Left ventricle myocardium inferior (tissue), 1 donor: ENCODE data around the gene DNAJC7. TPM values are rescaled to one million over a fixed set of nuclear protein-coding genes. Genes with fewer than 3 reads are reported as not detected.

Source experiments
- DNase-seq: peaks from one replicate; pipeline ENCODE4 v3.0.0-alpha.2; 2020
- H3K27ac ChIP-seq: fragments of 200-600 bp; replicated peaks from 2 replicates; pipeline ENCODE4 v1.8.0; 2021
- H3K27me3 ChIP-seq: fragments of 200-600 bp; 2 replicates; pipeline ENCODE4 v1.8.0; 2021; ENCODE audit warnings: low read depth
- H3K36me3 ChIP-seq: fragments of 200-600 bp; 2 replicates; pipeline ENCODE4 v1.8.0; 2021
- H3K4me1 ChIP-seq: fragments of 200-600 bp; 2 replicates; pipeline ENCODE4 v1.8.0; 2021
- H3K4me3 ChIP-seq: fragments of 200-600 bp; 2 replicates; pipeline ENCODE4 v1.8.0; 2021; ENCODE audit warnings: mild to moderate bottlenecking, moderate library complexity
- H3K9me3 ChIP-seq: fragments of 200-600 bp; replicated peaks from 2 replicates; pipeline ENCODE4 v1.8.0; 2021
- CTCF ChIP-seq: fragments of 200-600 bp; IDR thresholded peaks from 2 replicates; pipeline ENCODE4 v1.8.0; 2021; ENCODE audit warnings: antibody characterized with exemption, mild to moderate bottlenecking, borderline replicate concordance
- intact Hi-C: fragments of 100-400 bp; cut with micrococcal nuclease; formaldehyde crosslinking; loops from one replicate; pipeline ENCODE4 v1.11.0; 2022
- total RNA-seq: library from RNA; stranded (reverse); fragmentation: NEBNext Ultra II Directional; extraction: Animal tissue kit (Norgen Biotek cat#: 25700); gene quantifications from one replicate; pipeline ENCODE4 v1.2.1, GENCODE V29; 2021
- donor health status: DM: no; HTN: yes; CAD: no; lungs with severe emphysema.

DNAJC7 gene
- total RNA-seq, 1 donor from 2014 or later: 71.2 TPM

- peak; percentile 93 for TF ChIP-seq CTCF
- no peak overlapping the region for H3K4me3 ChIP-seq
- H3K36me3 ChIP-seq: no peaks in the 10 kb centered on the region
- peaks cover 30% of the 10 kb centered on the region for H3K4me1 ChIP-seq
- no peaks in the 10 kb centered on the region for H3K27me3 ChIP-seq
- DNase-seq: peak; percentile 79
- H3K9me3 ChIP-seq: no peaks in the 10 kb centered on the region
- no peak overlapping the region for H3K27ac ChIP-seq
- intact Hi-C loops: loop anchor here (5.0 kb wide), 1 partner anchor 154 kb away; no protein-coding TSS in a partner anchor
Observed at GRCh38 chr17:41962768-41963434, 54.3 kb downstream of the DNAJC7 start.

GRCh38 chr17:41962111-41962510 is 55.1 kb downstream of the DNAJC7 start:
- H3K27me3 ChIP-seq: no peaks in the 10 kb centered on the region
- H3K36me3 ChIP-seq: no peaks in the 10 kb centered on the region
- H3K9me3 ChIP-seq: no peaks in the 10 kb centered on the region
- no peak for TF ChIP-seq CTCF
- H3K4me3 ChIP-seq: no peak overlapping the region
- intact Hi-C loops: loop anchor here (5.0 kb wide), 1 partner anchor 155 kb away; no protein-coding TSS in a partner anchor
- DNase-seq: no peak
- no peak overlapping the region for H3K27ac ChIP-seq
- H3K4me1 ChIP-seq: peaks cover 22% of the 10 kb centered on the region

GRCh38 chr17:41959336-41960095 is 57.7 kb downstream of the DNAJC7 start:
- TF ChIP-seq CTCF: peak; percentile 56
- Histone ChIP-seq H3K27ac (no peak overlapping the region), H3K4me1 (peaks cover 6% of the 10 kb centered on the region), H3K4me3 (no peak overlapping the region), H3K27me3 (no peaks in the 10 kb centered on the region), H3K36me3 (no peaks in the 10 kb centered on the region), H3K9me3 (no peaks in the 10 kb centered on the region)
- no peak for DNase-seq
- intact Hi-C loops: loop anchor here (5.0 kb wide), 1 partner anchor 158 kb away; no protein-coding TSS in a partner anchor

GRCh38 chr17:41959030-41959335 is 58.3 kb downstream of the DNAJC7 start:
- no peaks in the 10 kb centered on the region for H3K27me3 ChIP-seq
- no peak for TF ChIP-seq CTCF
- no peaks in the 10 kb centered on the region for H3K36me3 ChIP-seq
- no peak overlapping the region for H3K27ac ChIP-seq
- intact Hi-C loops: no loop called here
- H3K4me1 ChIP-seq: peaks cover 6% of the 10 kb centered on the region
- no peak for DNase-seq
- H3K4me3 ChIP-seq: no peak overlapping the region
- no peaks in the 10 kb centered on the region for H3K9me3 ChIP-seq

- Histone ChIP-seq H3K4me1 (peaks cover 5% of the 10 kb centered on the region), H3K9me3 (no peaks in the 10 kb centered on the region), H3K36me3 (no peaks in the 10 kb centered on the region), H3K27me3 (no peaks in the 10 kb centered on the region), H3K27ac (no peak overlapping the region), H3K4me3 (no peak overlapping the region)
- intact Hi-C loops: no loop called here
- no peak for TF ChIP-seq CTCF
- no peak for DNase-seq
Observed at GRCh38 chr17:41957869-41958439, 59.3 kb downstream of the DNAJC7 start.
